Measurements from ENCODE around the gene RAB8B. TPM values are rescaled to one million over a fixed set of nuclear protein-coding genes. Genes with fewer than 3 reads are reported as not detected.

Gene RAB8B
- total RNA-seq, 1 experiment from 2014 or later: 33.8 TPM

- no peak overlapping the region for H4K91ac ChIP-seq (ENCODE audit: insufficient read length, low read depth, low read length)
- H2BK15ac ChIP-seq (ENCODE audit: low read depth, low read length): no peak overlapping the region
- H4K20me1 ChIP-seq (ENCODE audit: control insufficient read depth, insufficient read depth, insufficient read length): no peaks in the 10 kb centered on the region
- no peaks in the 10 kb centered on the region for H3K4me1 ChIP-seq (ENCODE audit: insufficient read depth, low read length)
- H3K4me1 Mint-ChIP-seq: peaks cover 17 to 20% of the 10 kb centered on the region in 2 experiments
- no peak overlapping the region for H3K14ac ChIP-seq (ENCODE audit: insufficient read depth, low read length)
- H3K27ac ChIP-seq (ENCODE audit: insufficient read length, low read depth, low read length): no peak overlapping the region
- peaks cover 5% of the 10 kb centered on the region for H3K79me1 ChIP-seq (ENCODE audit: insufficient read depth, low read depth, low read length, poor library complexity, severe bottlenecking)
- no peak overlapping the region for H3K23ac ChIP-seq (ENCODE audit: insufficient read length, low read depth, low read length)
- H4K8ac ChIP-seq (replicated peaks; ENCODE audit: insufficient read length, low read depth, low read length): no peak overlapping the region
- no peak overlapping the region for H2BK120ac ChIP-seq (ENCODE audit: low read depth, low read length, poor library complexity, severe bottlenecking)
- no peak overlapping the region for H2AFZ ChIP-seq (ENCODE audit: low read length)
- no peak overlapping the region for H3K9ac ChIP-seq (ENCODE audit: extremely low read depth, insufficient read length, low read length)
- no CpG with 5 or more reads among the region's 4 CpGs for WGBS (ENCODE audit: extremely low coverage, insufficient read length, low lambda C conversion rate)
- H2BK12ac ChIP-seq (ENCODE audit: insufficient read length, low read depth, low read length): no peak overlapping the region
- no peak overlapping the region for H3K4me2 ChIP-seq (ENCODE audit: insufficient read depth, insufficient read length, low read length)
- H3K27me3 ChIP-seq (ENCODE audit: insufficient read depth, low read length): no peaks in the 10 kb centered on the region
- H3K56ac ChIP-seq (ENCODE audit: insufficient read length, low read depth, low read length): no peak overlapping the region
- H3K18ac ChIP-seq (ENCODE audit: insufficient read length, low read depth, low read length): no peak overlapping the region
- no peaks in the 10 kb centered on the region for H3K27me3 Mint-ChIP-seq (ENCODE audit: low read depth)
- H2BK5ac ChIP-seq (ENCODE audit: insufficient read length, low read length): no peak overlapping the region
- DNase-seq: no peak
- H2AK5ac ChIP-seq (ENCODE audit: insufficient read length, low read length): no peak overlapping the region
- H3K4ac ChIP-seq (ENCODE audit: low read depth, low read length): no peak overlapping the region
- H2BK20ac ChIP-seq (ENCODE audit: low read depth, low read length, poor library complexity, severe bottlenecking): no peak overlapping the region
- no peak overlapping the region for H3K4me3 Mint-ChIP-seq
- no peaks in the 10 kb centered on the region for H3K79me2 ChIP-seq (ENCODE audit: insufficient read depth, low read length)
- H3T11ph ChIP-seq (ENCODE audit: low read length): no peak overlapping the region
- H3K9me3 ChIP-seq (ENCODE audit: control insufficient read depth, low read depth, low read length): no peaks in the 10 kb centered on the region
- no peaks in the 10 kb centered on the region for H3K23me2 ChIP-seq (ENCODE audit: insufficient read length, low read depth, low read length, poor library complexity, severe bottlenecking)
- no peak overlapping the region for H3K27ac Mint-ChIP-seq
- TF ChIP-seq CTCF (conservative IDR thresholded peaks at IDR 0.05): no peak
- no peak overlapping the region for H4K5ac ChIP-seq (ENCODE audit: insufficient read length, low read depth, low read length)
- H3K36me3 Mint-ChIP-seq (ENCODE audit: insufficient read depth in 1 of 3, low read depth in 3 of 3): peaks cover 0 to 5% (median 0%) of the 10 kb centered on the region in 3 experiments; a peak in 3 of 7 replicates
- peaks cover 0 to 4% of the 10 kb centered on the region in 2 experiments; a peak in 1 of 5 replicates for H3K9me3 Mint-ChIP-seq
Observed at GRCh38 chr15:63232405-63232804, 43.0 kb downstream of the RAB8B start.

All from H9 (cell line).